COLO668 (cell line): Measurements from ENCODE around the gene PHACTR4.
"Not testable (repeated sequence)": the region's sequence is repeated elsewhere in the genome, so short reads cannot be mapped to it uniquely, and the experiment has no call there.

Experiments used
- DNase-seq: peaks from one replicate; lab custom pipeline; 2025; ENCODE audit not compliant: unreplicated experiment; lab: John Stamatoyannopoulos, UW

PHACTR4 gene

DNA sequence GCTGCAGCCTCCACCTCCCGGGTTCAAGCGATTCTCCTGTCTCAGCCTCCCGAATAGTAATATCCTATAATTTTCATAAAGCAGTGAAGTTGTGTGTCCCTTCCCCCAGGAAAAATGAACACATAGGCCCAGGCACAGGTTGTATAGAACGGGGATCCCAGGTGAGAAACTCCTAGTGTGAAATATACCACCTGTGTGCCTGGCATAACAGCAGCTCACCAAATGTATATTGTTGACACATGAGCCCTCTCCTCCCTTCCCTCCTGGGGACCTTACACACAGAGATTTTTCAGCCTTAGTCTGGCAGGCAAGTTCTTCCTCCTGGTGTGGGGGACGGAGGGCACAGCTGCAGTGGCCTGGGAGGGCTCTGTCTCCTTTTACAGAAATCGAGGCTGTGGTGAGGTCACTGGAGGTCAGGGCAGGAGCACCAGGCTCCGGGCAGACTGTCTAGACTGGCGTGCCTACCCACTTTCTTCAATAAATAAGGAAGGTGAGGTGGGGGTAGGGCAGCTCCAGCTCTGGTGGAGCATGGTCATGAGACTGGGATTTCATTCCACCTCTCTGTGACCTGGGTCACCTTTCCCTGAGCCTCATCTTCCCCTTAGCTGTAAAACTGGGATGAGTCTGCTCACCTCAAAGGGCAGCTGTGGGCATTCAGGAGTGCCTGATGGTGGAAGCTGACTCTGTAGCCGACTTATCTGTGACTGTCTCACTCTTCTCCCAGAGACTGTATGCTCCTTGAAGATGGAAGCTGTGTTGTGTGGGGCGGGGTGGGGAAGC lies 150.6 kb downstream of the PHACTR4 start:
- no peak for DNase-seq

DNA sequence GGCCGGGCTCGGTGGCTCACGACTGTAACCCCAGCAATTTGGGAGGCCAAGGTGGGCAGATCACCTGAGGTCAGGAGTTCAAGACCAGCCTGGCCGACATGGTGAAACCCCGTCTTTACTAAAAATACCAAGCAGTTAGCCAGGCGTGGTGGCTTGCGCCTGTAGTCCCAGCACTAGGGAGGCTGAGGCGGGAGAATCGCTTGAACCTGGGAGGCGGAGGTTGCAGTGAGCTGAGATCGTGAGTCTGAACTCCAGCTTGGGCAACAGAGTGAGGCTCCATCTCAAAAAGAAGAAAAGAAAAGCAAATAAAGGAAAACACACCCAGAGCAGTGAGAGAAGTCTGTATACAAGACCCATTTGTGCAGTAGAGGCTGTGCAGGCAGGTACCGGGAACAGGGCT lies 151.3 kb downstream of the PHACTR4 start:
- not testable (repeated sequence) for DNase-seq

DNA sequence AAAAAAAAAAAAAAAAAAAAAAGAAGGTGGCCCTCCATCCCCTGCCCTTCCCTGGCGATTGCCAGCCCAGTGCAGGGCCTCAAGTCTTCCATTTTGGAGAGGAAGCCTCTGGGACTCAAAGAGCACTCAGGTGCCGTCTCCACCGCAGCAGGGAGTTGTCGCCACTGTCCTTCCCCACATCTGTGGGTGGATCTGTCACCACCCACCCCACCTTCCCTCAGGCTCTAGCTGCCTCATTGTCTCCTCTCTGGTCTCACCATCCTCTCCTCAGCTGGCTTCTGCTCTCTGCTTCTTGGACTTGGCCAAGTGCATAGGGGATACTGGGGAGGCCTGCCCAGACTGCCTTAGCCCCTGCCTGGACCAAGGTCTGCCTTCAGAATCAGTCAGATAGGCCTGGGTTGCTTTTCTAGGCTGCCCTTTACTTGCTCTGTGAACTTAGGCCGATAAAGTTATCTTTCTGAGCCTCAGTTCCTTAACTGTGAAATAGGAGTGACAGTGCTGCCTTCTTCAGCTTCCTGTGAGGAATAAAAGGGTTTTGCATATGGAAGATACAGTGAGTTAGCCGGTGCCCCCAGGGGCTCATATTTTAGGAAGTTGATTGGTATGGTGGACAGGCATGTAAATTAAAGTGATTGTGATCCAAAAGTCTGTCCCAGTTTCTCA lies 152.1 kb downstream of the PHACTR4 start:
- no peak for DNase-seq

DNA sequence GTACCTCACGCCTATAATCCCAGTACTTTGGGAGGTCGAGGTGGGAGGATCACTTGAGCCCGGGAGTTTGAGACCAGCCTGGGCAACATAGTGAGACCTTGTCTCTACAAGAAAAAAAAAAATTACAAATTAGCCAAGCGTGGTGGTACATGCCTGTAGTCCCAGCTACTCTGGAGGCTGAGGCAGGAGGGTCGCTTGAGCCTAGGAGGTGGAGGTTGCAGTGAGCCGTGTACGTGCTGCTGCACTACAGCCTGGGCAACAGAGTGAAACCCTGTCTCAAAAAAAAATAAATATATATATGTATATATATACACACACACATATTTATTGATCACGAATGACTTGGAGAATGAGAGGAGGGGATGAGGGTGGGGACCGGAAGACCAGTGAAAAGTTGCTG lies 153.0 kb downstream of the PHACTR4 start:
- not testable (repeated sequence) for DNase-seq

DNA sequence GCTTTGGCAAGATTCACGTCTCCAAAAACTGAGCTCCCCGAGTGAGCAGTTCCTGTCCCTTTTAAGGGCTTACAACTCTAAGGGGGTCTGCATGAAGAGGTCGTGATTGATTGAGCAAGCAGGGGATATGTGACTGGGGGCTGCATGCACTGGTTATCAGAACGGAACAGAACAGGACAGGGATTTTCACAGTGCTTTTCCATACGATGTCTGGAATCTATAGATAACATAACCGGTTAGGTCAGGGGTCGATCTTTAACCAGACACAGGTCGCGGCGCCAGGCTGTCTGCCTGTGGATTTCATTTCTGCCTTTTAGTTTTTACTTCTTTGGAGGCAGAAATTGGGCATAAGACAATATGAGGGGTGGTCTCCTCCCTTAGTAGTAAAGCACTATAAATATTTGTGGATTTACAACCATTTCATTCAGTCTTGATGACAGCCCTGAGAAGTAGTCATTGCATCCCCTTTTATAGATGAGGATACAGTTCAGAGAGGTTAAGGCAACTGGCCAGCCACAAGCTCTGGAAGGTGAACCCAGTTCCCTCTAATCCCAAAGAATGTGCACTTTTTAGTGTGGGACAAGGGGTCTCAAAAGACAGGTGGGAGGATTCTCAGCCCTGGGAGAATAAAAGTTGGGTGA lies 155.6 kb downstream of the PHACTR4 start:
- DNase-seq = not testable (repeated sequence)

DNA sequence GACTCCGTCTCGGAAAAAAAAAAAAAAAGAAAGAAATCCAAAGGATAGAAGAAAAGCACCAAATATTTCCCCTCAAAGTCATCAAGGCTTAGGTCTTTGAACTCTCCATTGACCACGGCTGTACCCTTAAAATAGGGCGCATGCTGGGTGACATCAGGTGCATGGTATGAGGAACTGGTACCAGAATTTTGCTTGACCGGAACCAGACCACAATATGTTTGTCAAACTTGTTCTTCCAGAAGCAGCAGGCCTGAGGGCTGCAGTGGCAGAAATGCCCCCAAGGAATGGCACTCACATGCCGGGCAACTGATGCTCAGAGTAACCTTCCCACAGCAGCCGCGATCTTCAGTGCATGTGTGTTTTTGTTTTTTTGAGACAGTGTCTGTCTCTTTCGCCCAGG lies 157.3 kb downstream of the PHACTR4 start:
- DNase-seq = no peak

DNA sequence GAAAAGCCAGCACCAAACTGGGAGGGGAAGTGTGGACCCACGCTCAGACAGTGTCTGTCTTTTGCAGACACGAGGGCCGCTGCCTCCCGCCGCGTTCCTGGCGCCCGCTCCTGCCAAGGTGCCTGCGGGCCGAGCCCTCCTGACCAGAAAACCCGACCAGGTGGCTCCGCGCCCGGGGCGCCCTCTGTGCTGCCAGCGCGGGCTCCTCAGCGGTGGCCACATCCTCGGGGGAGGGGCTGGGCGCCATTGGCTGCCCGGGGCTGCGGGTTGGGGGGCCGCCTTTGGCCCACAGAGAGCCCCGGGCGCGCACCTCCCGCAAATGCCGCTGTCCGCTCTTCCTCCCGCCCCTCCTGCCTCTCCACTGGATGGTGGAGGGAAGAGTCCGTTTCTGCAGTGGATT lies 160.9 kb downstream of the PHACTR4 start:
- DNase-seq = no peak

DNA sequence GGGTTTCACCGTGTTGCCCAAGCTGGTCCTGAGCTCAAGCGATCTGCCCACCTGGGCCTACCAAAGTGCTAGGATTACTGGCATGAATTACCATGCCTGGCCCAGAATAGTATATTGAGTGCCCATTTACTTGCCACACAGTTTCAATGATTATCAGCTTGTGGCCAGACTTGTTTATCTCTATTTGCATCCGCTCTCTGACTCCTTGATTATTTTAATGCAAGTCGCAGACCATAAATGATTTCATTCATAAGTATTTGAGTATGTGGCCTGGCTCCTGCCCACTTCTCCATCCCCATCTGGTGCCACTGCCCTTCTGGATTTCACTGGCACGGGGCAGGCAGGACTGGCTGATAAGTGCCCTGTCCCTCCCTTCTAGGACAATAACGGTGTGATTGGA lies 165.1 kb downstream of the PHACTR4 start:
- DNase-seq = no peak

DNA sequence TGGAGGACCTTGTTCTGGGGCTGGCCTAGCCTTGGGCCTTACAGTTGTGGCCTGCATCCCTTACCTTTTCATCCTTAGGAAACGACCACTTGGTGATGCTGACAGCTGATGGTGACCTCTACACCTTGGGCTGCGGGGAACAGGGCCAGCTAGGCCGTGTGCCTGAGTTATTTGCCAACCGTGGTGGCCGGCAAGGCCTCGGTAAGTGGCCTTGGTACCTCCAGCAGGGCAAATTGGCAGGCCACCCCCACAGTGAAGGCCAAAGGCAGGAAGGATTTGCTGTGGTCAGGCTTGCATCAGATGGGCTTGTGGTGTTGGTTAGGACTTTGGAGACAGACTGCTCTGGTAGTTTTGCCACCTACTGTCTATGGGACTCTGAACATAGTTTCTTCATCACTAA lies 165.6 kb downstream of the PHACTR4 start:
- DNase-seq = no peak

DNA sequence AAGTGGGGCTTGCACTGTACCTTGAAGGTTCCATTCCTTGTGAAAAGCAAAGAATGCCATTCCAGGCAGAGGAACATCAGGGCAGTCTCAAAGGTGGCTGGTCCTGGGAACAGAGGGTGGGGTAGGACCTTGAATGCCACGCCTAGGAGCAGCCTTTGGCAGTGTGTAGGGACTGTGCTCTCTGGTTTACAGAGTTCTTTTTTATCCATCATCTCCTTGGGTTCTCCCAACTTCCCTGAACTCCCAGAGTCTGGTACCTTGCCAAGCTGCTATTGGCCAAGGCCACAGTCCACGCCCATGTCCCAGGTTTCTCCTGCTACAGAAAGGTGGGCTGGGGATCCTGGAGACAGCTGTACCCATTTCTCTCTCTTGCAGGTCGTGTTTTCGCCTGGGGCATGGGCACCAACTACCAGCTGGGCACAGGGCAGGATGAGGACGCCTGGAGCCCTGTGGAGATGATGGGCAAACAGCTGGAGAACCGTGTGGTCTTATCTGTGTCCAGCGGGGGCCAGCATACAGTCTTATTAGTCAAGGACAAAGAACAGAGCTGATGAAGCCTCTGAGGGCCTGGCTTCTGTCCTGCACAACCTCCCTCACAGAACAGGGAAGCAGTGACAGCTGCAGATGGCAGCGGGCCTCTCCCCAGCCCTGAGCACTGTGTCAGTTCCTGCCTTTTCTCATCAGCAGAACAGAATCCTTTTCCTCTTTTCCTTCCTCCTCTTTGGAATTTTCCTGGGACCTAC lies 168.1 kb downstream of the PHACTR4 start:
- DNase-seq = no peak

DNA sequence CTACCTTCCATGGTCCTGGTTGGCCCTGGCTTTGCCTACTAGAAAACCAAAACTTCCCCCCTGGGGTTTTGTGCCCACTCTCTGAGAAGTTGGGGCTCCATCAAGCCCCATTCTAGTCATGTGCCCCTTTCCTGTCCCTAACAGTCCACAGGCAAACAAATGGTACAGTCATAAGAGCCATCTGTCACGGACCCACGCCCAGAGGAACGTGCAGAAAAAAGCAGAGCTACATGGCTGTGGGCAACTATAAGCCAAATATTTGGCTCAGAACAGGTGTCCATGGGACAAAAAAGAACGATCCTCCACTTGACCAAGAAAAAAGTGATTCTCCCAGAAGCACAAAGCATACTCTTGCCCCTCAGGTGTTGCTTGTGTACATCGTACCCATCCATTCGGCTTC lies 168.7 kb downstream of the PHACTR4 start:
- no peak for DNase-seq

DNA sequence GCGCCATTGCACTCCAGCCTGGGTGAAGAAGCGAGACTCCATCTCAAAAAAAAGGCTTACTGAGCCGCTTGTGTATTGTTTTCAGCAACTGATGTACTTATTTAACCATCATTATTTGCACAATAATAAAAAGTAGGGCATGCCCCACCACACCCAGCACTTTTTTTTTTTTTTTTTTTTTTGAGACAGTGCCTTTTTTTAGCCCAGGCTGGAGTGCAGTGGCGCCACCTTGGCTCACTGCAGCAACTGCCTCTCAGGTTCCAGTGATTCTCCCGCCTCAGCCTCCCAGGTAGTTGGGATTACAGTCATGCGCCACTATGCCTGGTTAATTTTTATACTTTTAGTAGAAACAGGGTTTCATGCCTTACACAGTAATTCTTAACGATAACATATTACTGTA lies 171.1 kb downstream of the PHACTR4 start:
- no peak for DNase-seq

DNA sequence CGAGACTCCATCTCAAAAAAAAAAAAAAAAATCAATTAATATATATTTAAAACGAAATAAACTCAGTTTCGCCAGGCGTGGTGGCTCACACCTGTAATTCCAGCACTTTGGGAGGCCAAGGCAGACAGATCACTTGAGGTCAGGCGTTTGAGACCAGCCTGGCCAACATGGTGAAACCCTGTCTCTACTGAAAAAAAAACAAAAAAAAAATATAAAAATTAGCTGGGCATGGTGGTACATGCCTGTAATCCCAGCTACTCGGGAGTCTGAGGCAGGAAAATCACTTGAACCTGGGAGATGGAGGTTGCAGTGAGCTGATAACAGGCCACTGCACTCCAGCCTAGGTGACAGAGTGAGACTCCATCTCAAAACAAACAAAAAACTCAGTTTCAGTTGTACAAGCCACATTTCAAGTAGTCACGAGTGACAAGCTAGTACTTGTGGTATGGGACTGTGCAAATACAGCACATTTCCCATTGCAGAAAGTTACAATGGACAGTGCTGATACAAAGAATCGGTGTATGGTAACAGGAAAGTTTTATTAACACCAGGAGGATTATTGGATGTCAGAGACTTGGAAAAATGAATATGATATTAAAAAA lies 172.0 kb downstream of the PHACTR4 start:
- DNase-seq = not testable (repeated sequence)

DNA sequence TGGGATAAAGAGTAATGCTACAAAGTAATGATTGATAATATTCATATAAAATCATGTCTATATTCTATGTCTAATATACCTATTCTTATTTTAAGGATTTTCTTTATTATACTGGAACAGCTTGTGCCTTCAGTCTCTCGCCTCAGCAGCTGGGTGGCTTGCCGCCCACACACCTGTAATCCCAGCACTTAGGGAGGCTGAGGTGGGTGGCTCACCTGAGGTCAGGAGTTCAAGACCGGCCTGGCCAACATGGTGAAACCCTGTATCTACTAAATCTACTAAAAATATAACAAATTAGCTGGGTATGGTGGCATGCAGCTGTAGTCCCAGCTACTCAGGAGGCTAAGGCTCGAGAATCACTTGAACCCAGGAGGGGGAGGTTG lies 175.7 kb downstream of the PHACTR4 start:
- DNase-seq = no peak

DNA sequence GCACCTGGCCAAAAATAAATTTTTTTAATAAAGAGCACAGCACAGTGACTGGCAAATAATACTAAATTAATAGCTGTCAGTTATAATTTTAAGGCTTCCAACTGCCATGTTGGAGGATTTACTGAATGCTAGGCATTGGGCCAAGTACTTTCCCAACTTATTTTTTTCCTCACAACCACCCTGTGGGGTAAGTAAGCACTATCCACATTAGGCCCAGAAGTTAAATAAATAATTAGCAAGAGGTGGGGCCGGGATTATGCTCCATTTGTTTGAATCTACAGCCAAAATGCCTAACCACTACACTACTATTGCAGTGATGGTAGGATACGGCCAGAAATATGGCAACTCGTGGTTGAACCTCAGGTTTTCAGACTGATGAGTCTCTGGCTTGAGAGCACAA lies 178.8 kb downstream of the PHACTR4 start:
- DNase-seq = no peak
